ENCODE data around the gene STK32B.
"Not testable (repeated sequence)": the region's sequence is repeated elsewhere in the genome, so short reads cannot be mapped to it uniquely, and the experiment has no call there.

Gene STK32B

GRCh38 chr4:5162909-5163508 lies 111.7 kb downstream of the STK32B start:
- no peak for DNase-seq

DNA sequence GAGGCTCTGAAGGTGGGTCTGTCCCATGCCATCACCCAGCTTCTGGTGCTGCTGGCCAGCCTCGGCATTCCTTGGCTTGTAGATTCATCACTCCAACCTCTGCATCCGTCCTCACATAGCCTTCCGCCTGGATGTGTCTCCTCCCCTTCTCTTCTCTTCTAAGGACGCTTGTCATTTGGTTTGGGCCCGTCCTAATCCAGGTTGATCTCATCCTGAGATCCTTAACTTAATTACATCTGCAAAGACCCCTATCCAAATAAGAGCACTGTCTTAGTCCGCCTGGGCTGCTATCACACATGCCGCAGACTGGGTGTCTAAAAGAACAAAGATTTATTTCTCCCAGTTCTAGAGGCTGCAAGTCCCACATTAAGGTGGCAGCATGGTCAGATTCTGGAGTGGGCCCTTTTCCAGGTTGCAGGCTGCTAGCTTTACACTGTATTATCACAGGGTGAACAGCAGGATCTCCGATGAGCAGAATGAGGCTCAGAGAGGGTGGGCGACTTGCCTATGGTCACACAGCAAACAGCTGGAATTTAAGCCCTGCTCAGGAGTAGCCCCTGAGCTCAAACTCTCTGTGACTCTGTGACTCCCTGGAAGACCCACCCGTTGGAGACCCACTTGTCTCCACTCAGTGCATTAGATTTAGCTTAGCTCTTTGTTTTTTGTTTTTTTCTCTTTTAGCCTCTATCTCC lies 113.1 kb downstream of the STK32B start:
- DNase-seq = no peak

GRCh38 chr4:5165420-5166369 lies 114.4 kb downstream of the STK32B start:
- DNase-seq = no peak

GRCh38 chr4:5166377-5166776 lies 115.1 kb downstream of the STK32B start:
- DNase-seq = no peak

DNA sequence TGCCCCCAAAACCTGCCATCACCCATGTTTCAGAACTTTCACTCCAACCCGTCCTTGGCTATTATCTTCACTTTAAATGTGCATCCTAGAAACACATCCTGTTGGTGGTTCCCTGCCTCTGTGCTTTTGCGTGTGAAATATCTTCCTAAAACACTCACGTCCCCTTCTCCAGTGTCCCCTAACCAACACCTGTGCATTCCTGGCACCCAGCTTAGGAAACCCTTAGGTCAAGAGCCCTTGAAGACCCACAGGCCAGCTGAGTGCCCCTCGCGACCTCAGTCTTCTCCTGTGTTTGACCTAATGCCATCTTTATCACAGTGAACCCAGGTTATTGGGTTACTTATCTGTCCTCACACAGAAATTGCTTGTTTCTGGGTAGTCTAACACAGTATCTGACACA lies 117.6 kb downstream of the STK32B start:
- no peak for DNase-seq

DNA sequence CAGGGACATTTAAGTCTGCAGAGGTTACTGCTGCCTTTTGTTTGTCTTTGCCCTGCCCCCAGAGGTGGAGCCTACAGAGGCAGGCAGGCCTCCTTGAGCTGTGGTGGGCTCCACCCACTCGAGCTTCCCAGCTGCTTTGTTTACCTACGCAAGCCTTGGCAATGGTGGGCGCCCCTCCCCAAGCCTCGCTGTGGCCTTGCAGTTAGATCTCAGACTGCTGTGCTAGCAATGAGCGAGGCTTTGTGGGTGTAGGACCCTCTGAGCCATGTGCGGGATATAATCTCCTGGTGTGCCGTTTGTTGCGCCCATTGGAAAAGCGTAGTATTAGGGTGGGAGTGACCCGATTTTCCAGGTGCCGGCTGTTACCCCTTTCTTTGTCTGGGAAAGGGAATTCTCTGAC lies 124.6 kb downstream of the STK32B start:
- DNase-seq = not testable (repeated sequence)

DNA sequence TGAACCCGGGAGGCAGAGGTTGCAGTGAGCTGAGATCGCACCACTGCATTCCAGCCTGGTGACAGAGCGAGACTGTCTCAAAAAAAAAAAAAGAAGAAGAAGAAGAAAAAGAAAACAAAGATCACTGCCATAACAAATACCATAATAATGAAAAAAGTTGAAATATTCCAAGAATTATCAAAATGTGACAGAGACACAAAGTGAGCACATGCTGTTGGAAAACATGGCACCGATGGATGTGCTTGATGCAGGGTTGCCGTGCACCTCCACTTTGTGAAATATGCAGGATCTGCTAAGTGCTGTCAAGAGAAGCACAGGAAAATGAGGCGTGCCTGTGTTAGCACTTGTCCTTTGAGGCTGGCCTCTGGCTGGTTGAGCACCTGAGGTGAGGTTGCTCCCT lies 133.3 kb downstream of the STK32B start:
- no peak for DNase-seq

- DNase-seq = no peak
Observed at GRCh38 chr4:5185551-5185950, 134.3 kb downstream of the STK32B start.

DNA sequence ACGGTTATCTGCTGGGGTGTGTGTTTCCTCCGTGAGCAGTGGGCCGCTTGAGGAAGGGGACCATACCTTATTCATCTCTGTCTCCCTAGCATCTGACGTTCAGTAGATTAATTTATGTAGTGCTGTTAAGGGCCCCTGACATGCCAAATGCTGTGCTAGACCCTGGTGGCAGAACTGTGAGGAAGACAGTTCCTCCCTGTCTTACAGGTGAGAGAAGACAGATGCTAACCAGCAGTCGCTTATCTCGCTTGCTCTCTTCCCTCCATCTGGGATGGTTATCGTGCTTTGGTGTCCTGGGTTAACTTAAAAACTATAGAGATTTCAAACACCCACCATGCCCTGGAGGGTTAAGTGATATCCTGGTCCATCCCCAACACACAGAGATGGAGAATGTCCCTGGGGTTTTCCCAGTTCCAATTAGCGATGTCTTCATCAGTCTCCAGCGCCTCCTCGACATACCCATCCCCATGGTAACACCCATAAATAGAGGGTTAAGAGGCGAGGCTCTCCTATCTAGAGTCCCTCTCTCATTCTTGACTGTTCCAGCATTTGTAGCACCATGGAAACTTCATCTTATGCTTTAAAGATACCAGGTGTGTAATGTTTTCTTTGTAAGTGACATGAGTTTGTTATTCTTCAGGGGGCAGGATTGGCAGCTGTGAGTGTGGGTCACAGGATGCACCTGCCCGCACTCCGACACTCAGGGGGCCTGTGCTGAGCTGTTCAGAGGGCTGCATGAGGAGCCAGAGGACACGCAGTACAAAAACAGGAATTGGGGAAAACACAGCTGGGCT lies 135.2 kb downstream of the STK32B start:
- DNase-seq = no peak

DNA sequence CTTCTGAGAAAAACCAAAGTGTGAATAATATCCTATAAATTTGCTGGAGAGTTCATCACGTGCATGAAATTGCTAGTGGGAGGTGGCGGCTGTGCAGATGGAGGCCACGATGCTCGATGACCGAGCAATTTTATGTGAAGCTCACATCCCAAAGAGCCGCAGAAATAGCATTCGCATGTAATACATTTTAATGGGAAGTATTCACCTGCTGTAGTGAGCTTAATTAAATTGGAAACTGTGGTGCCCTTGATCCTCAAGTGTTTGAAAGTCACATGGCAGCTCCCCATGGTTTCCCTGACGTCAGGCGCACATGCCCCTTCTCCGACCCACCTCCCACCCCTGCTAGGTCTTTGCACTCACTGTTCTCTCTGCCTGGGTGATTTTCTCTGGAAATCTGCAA lies 136.8 kb downstream of the STK32B start:
- no peak for DNase-seq

DNA sequence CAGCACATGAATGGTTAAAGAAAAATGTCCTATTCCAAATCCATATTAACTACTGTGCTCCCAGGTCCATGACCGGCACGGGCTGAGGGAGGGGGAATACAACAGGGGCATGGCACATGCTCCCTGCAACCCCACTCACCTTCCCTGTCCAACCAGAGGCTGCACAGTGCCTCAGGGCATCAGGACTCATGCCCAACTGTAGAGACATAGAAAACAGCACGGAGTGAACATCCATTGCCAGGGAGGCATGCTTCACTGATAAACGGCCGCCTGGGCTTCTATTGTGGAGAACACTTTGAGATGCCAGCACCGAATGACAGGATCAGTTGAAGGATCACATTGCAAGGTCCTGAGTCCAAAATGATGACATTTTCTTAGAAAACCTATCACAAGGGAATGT lies 140.6 kb downstream of the STK32B start:
- DNase-seq = no peak

DNA sequence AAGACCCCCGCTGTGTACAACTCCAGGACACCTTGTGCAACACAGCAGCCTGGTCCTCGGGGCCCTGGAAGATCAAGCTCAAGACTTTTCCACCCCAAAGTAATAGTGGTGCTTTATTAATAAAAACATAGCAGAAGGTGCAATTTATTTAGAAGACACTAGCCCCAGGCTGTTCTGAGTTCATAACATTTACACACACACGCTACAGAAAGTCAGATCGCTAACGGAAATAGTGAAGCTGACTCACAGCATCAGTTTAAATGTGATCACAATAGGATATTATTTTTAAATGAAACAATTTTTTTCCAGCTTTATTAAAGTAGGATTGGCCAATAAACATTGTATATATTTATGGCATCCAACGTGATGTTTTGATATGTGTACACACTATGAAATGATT lies 141.0 kb downstream of the STK32B start:
- DNase-seq = no peak

- no peak for DNase-seq
Observed at GRCh38 chr4:5192678-5193077, 141.4 kb downstream of the STK32B start.

- no peak for DNase-seq
Observed at GRCh38 chr4:5198656-5199541, 147.6 kb downstream of the STK32B start.

GRCh38 chr4:5199912-5200311 lies 148.6 kb downstream of the STK32B start:
- DNase-seq = no peak

DNA sequence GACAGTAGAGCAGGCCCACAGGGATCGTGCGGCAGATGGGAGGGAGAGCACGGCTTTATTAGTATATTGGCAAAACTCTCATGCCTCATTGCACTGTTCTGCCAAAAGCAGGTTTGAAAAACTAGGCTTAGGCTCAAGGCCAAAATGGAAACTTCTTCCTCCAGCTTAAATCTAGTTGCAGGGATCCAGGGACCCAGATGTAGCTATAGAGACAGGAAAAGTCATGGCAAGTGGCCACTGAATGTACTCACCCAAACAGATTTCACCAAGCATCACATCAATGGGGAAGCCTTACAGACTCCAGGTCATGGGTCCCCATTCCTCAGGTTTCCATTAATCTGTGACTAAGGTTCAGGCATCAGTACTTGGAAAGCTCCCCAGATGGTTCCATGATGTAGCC lies 149.2 kb downstream of the STK32B start:
- no peak for DNase-seq

GRCh38 chr4:5203309-5203992 lies 152.2 kb downstream of the STK32B start:
- no peak for DNase-seq

GRCh38 chr4:5203993-5204310 lies 152.7 kb downstream of the STK32B start:
- no peak for DNase-seq

DNA sequence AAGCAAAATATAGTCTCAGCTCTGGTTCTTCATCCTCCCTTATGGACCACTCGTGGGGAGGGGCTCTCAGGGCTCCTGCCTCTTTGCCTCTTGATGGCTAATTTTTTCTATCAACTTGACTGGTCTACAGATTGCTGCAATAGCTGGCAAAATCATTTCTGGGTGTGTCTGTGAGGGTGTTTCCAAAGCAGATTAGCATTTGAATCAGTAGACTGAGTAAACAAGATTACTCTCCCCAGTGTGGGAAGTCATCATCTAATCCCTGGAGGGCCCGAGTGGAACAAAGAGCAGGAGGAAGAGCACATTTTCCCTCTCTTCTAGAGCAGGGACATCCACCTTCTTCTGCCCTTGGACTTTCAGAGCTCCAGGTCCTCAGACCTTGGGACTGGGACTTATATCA lies 153.5 kb downstream of the STK32B start:
- no peak for DNase-seq

- no peak for DNase-seq
Observed at GRCh38 chr4:5206016-5206790, 154.9 kb downstream of the STK32B start.

All from right kidney (tissue), 1 donor.